Mucosa of descending colon (tissue), 3 donors: Measurements from ENCODE around the gene CLMN. TPM values are rescaled to one million over a fixed set of nuclear protein-coding genes. Genes with fewer than 3 reads are reported as not detected.

Experiments used
- ATAC-seq: fragments of 200-7000 bp; cut with Tn5 transposase; one replicate; pipeline ENCODE4 v1.9.1; 2020; ENCODE audit warnings: mild to moderate bottlenecking, moderate library complexity
- DNase-seq, 3 donors: peaks; one replicate each; pipeline ENCODE4 v3.0.0-alpha.2; 2020
- H3K36me3 ChIP-seq: fragments of 200-600 bp; one replicate; pipeline ENCODE4 v1.8.0; 2021; ENCODE audit warnings: low read depth, mild to moderate bottlenecking
- H3K4me1 ChIP-seq: fragments of 200-600 bp; one replicate; pipeline ENCODE4 v1.8.0; 2021; ENCODE audit warnings: low read depth, mild to moderate bottlenecking
- H3K4me3 ChIP-seq: fragments of 200-600 bp; one replicate; pipeline ENCODE4 v1.8.0; 2021; ENCODE audit warnings: mild to moderate bottlenecking
- H3K9me3 ChIP-seq: fragments of 200-600 bp; one replicate; pipeline ENCODE4 v1.8.0; 2021; ENCODE audit warnings: mild to moderate bottlenecking
- CTCF ChIP-seq: fragments of 200-600 bp; IDR thresholded peaks from one replicate; pipeline ENCODE4 v1.8.0; 2022; ENCODE audit warnings: antibody characterized with exemption, mild to moderate bottlenecking
- intact Hi-C, 2 donors: fragments of 100-400 bp; cut with DNase I in 1 of 2; cut with micrococcal nuclease in 1 of 2; formaldehyde crosslinking; loops; one replicate each; pipeline versions ENCODE4 v1.11.0 to v1.11.1; 2022; cut with DNase I, micrococcal nuclease
- total RNA-seq, 3 donors: library from RNA; stranded (reverse); fragmentation: NEBNext Ultra II Directional in 2 of 3; extraction: Animal tissue kit (Norgen Biotek cat#: 25700) in 2 of 3; gene quantifications; one replicate each; pipeline versions ENCODE4 v1.2.1 to v1.2.4, GENCODE V29; 2021 to 2023
- donor health status: DM: no; HTN: no; CAD: no; lungs with moderate emphysema.
- donor health status: DM: no; HTN: no; CAD: no.
- donor health status: DM: no; HTN: yes; CAD: no.

Gene CLMN
- total RNA-seq, 3 donors from 2014 or later: 73.7 to 200 (median 132) TPM

DNA sequence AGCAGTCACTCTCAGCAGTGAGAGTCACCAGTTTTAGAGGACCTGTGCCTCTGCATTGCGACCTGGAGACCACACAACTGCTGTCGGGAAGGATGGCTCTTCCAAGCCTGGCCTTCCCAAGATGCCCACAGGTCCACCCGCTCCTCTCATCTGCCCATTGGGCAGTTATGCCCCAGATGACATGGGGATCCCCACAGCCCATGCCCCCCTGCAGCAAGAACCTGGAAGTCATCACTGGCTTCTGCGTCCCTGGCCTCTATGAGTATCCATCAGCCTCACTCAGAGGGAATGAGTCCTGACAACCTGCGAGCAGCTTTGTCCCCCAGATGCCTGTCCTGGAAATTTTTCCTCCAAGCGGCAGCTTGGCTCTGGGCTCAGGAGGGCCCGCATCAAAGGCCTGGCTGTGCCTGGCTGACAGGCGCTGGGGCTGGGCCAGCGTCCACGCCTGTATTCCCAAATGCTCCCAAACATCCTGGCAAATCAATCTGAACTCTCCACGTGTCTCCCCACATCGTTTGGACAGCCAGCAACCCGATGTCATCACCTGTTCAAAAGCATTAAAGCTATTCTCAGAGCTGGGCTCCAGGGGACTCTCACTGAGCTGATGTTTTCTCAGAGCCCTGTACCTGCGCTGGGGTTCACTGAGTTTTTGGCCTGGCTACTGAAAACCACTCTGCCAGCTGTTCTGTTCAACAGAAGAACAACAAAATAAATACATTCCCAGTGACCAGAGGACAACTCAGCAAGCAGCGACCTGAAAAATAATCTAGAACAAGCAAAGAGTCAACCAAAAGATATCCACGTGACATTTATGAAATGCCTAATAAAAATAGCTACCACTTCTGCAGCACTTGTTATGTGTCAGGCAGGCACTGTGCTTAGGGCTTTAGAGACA is 57.8 kb downstream of the CLMN start:
- DNase-seq: no peak
- Histone ChIP-seq H3K4me3 (no peak overlapping the region), H3K36me3 (no peaks in the 10 kb centered on the region), H3K9me3 (no peaks in the 10 kb centered on the region), H3K4me1 (peaks cover 32% of the 10 kb centered on the region)
- TF ChIP-seq CTCF: no peak
- ATAC-seq: no peak
- intact Hi-C loops: no loop called here

DNA sequence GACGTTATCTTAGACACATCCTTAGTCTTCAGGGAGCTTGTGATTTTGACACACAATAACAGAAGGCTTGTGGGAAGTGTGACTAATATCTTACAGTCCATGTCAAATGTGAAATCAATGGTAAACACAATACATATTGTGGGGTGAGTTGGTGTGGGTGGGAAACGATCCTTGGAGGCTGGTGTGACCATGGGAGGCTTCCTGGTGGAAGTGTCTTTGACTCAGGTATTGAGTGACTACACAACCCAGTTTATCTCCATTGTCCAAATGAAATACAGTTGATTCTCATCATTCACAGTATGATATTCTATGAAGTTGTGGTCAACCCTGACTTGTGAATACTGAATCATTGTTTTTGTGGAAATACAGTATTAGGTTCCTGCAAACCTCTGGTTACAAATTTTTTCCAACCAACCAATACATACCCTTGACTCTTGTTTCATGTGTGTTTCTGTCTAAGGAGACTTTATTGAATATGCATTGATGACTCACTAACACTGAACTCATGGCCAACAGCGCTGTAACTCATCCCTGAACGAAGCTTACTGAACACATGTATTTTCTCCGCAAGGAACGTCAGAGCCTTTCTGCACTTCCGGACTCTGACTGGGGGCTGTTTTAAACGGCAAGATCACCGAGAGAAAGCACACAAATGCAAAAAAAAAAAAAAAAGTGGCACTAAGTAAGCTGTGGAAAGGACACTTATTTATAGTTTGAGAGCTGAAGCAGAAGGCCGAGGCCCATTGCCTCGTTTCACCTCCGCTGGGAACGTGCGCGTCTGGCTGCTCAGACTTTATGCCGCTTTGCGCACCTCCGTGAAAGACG is 59.0 kb downstream of the CLMN start:
- no peaks in the 10 kb centered on the region for H3K36me3 ChIP-seq
- DNase-seq: no peak
- no peak for ATAC-seq
- H3K4me3 ChIP-seq: no peak overlapping the region
- peaks cover 27% of the 10 kb centered on the region for H3K4me1 ChIP-seq
- no peak for TF ChIP-seq CTCF
- H3K9me3 ChIP-seq: no peaks in the 10 kb centered on the region
- intact Hi-C loops: no loop called here

- ATAC-seq: no peak
- TF ChIP-seq CTCF: no peak
- DNase-seq: no peak
- H3K36me3 ChIP-seq: no peaks in the 10 kb centered on the region
- no peak overlapping the region for H3K4me3 ChIP-seq
- intact Hi-C loops: no loop called here
- H3K9me3 ChIP-seq: no peaks in the 10 kb centered on the region
- H3K4me1 ChIP-seq: peaks cover 20% of the 10 kb centered on the region
Measured at GRCh38 chr14:95258754-95259593, 60.7 kb downstream of the CLMN start.

GRCh38 chr14:95258156-95258555 is 61.6 kb downstream of the CLMN start:
- intact Hi-C loops: no loop called here
- Histone ChIP-seq H3K9me3 (no peaks in the 10 kb centered on the region), H3K4me1 (peaks cover 21% of the 10 kb centered on the region), H3K36me3 (no peaks in the 10 kb centered on the region), H3K4me3 (no peak overlapping the region)
- no peak for DNase-seq
- ATAC-seq: no peak
- no peak for TF ChIP-seq CTCF

DNA sequence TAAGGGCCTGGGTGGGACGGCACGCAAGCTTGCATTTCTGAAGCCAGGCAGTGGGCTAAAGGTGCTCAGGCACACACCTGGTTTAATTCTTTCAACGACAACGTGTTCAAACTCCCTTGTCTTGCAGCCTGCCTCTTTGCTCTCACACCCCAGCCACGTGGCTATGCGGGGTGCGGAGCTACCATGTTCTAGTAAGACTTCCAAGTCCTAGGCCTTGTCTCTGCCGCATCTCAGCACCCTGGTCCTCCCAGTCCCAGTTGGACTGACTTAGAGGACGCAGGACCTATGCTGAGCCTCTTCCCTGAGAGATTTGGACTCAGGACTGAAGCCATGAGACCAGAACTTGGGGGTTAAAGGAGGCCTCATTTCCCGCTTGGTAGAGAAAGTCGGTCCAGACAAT is 62.2 kb downstream of the CLMN start:
- Histone ChIP-seq H3K4me1 (peaks cover 28% of the 10 kb centered on the region), H3K9me3 (no peaks in the 10 kb centered on the region), H3K36me3 (no peaks in the 10 kb centered on the region), H3K4me3 (no peak overlapping the region)
- DNase-seq (no peak), ATAC-seq (no peak)
- TF ChIP-seq CTCF: no peak
- intact Hi-C loops: no loop called here
